GM12878 (cell line): ENCODE data around the gene C1QTNF8. TPM values are rescaled to one million over a fixed set of nuclear protein-coding genes. Genes with fewer than 3 reads are reported as not detected.

Source experiments
- ATAC-seq: fragments of 200-7000 bp; cut with Tn5 transposase; 3 replicates; pipeline ENCODE4 v1.9.1; 2020; ENCODE audit warnings: mild to moderate bottlenecking, moderate library complexity
- BruUV-seq: library from RNA; stranded (reverse); fragments of 400-500 nt; replicated peaks from 2 replicates; lab custom pipeline; 2021; lab: Mats Ljungman, UMichigan
- CTCF ChIA-PET: fragments of 300-600 bp; sonication (Branson Sonifier 250); formaldehyde crosslinking; extraction: SDS; loops from one replicate; lab custom pipeline; 2021; ENCODE audit warnings: inconsistent platforms; lab: Yijun Ruan, JAX
- POLR2A ChIA-PET: fragments of 350-600 bp; formaldehyde crosslinking; extraction: SDS; loops from one replicate; lab custom pipeline; 2021; ENCODE audit warnings: inconsistent platforms; lab: Charles Lee
- RAD21 ChIA-PET: fragments of 300-600 bp; sonication (Branson Sonifier 250); formaldehyde crosslinking; loops from one replicate; lab custom pipeline; 2023; ENCODE audit warnings: antibody characterized with exemption; ENCODE audit not compliant: unreplicated experiment; lab: Charles Lee
- SMC1A ChIA-PET: fragments of 300-600 bp; sonication (Branson Sonifier 250); formaldehyde crosslinking; loops from one replicate; lab custom pipeline; 2023; ENCODE audit not compliant: unreplicated experiment, uncharacterized antibody; lab: Charles Lee
- DNase-seq: peaks from one replicate; pipeline ENCODE4 v3.0.0-alpha.2; 2011; ENCODE audit warnings: low read depth, low spot score
- FAIRE-seq: peaks from 3 replicates; lab custom pipeline; 2011; peaks lifted over from hg19 to GRCh38; lab: Jason Lieb, UNC
- H2AFZ ChIP-seq: 2 replicates; pipeline ENCODE4 v1.6.0; 2011; ENCODE audit warnings: low read depth, low read length, control low read depth; ENCODE audit not compliant: control insufficient read depth
- H3K27ac ChIP-seq: 2 replicates; pipeline ENCODE4 v1.5.1; 2011; ENCODE audit warnings: control low read depth; ENCODE audit not compliant: control insufficient read depth, insufficient read depth
- H3K27me3 ChIP-seq, 2 experiments: replicated peaks in 1 of 2; 2 replicates each; pipeline versions ENCODE4 v1.6.0 to v1.6.1; 2011; ENCODE audit warnings: low read length in 1 of 2; ENCODE audit not compliant: control insufficient read depth in 2 of 2, insufficient read depth in 2 of 2
- H3K36me3 ChIP-seq, 2 experiments: 2 replicates each; pipeline ENCODE4 v1.5.1; 2011; ENCODE audit warnings: low read length in 1 of 2; ENCODE audit not compliant: control insufficient read depth in 2 of 2, insufficient read depth in 2 of 2
- H3K4me1 ChIP-seq: 2 replicates; pipeline ENCODE4 v1.6.1; 2011; ENCODE audit warnings: mild to moderate bottlenecking, low read length, moderate library complexity, mixed read lengths; ENCODE audit not compliant: control insufficient read depth, insufficient read depth
- H3K4me2 ChIP-seq: 2 replicates; pipeline ENCODE4 v1.6.0; 2011; ENCODE audit warnings: control low read depth; ENCODE audit not compliant: control insufficient read depth, insufficient read depth
- H3K4me3 ChIP-seq: fragments of 200-600 bp; sonication (generic); 2 replicates; pipeline ENCODE4 v1.5.1; 2016
- H3K79me2 ChIP-seq: 2 replicates; pipeline ENCODE4 v1.6.0; 2011; ENCODE audit warnings: low read length; ENCODE audit not compliant: control insufficient read depth, insufficient read depth
- H3K9ac ChIP-seq: 2 replicates; pipeline ENCODE4 v1.8.0; 2011; ENCODE audit warnings: low read length, control low read depth, mixed read lengths; ENCODE audit not compliant: control insufficient read depth, insufficient read depth
- H3K9me3 ChIP-seq: replicated peaks from 3 replicates; pipeline ENCODE4 v1.5.1; 2011; ENCODE audit warnings: mild to moderate bottlenecking, low read length; ENCODE audit not compliant: control insufficient read depth, insufficient read depth
- H4K20me1 ChIP-seq: 2 replicates; pipeline ENCODE4 v1.6.0; 2011; ENCODE audit not compliant: control insufficient read depth, insufficient read depth
- ASH2L ChIP-seq: fragments of 300-600, 200-600 bp; sonication (generic); IDR thresholded peaks from 2 replicates; pipeline ENCODE4 v1.6.1; 2017; ENCODE audit warnings: low read depth, mild to moderate bottlenecking, borderline replicate concordance
- EZH2 ChIP-seq: IDR thresholded peaks from 2 replicates; pipeline ENCODE4 v1.6.1; 2012; ENCODE audit warnings: low read depth, mild to moderate bottlenecking, control low read depth, inconsistent platforms, low read length, borderline replicate concordance; ENCODE audit not compliant: control insufficient read depth
- GATAD2B ChIP-seq: fragments of 450-650 bp; conservative IDR thresholded peaks from 2 replicates; pipeline ENCODE4 v1.6.1; 2017; ENCODE audit warnings: low read depth, mild to moderate bottlenecking, moderate library complexity
- POU2F2 ChIP-seq: IDR thresholded peaks from 3 replicates; pipeline ENCODE4 v1.6.1; 2011; ENCODE audit warnings: low read depth, mild to moderate bottlenecking, low read length, borderline replicate concordance
- SREBF1 ChIP-seq: IDR thresholded peaks from 2 replicates; pipeline ENCODE4 v1.6.1; 2012; ENCODE audit warnings: mild to moderate bottlenecking, low read length
- WGBS: methylation state at CpG from one replicate; pipeline ENCODE4 v1.1.6; 2016; ENCODE audit warnings: low lambda C conversion rate; ENCODE audit not compliant: insufficient replicate concordance, insufficient coverage; ENCODE audit errors: missing lambda C conversion rate; 5-methylcytosine and 5-hydroxymethylcytosine counted together
- in situ Hi-C: fragments of 300-500 bp; cut with MboI; formaldehyde crosslinking; loops from 9 replicates; pipeline ENCODE4 v1.14.3; 2018; ENCODE audit warnings: mixed read lengths
- intact Hi-C: fragments of 100-400 bp; cut with micrococcal nuclease; formaldehyde crosslinking; loops from one replicate; pipeline ENCODE4 v1.14.2; 2022; ENCODE audit not compliant: unreplicated experiment
- polyA plus RNA-seq, 11 experiments: library from polyadenylated mRNA; depleted of rRNA in 4 of 11; unstranded in 6 of 11; stranded (reverse) in 5 of 11; fragments of >200 nt; fragmentation: Nextera tagmentation in 4 of 11; fragmentation: Illumina TruSeq in 1 of 11; extraction: Ambion mirVana in 4 of 11; extraction: Trizol in 1 of 11; gene quantifications; 1 replicate in 1 of 11; 2 replicates in 10 of 11; pipeline versions ENCODE4 v1.2.1 to v1.2.3, GENCODE V29; 2011 to 2016; ENCODE audit warnings: inconsistent platforms in 2 of 11, missing spikeins in 2 of 11, low read depth in 1 of 11
- total RNA-seq, 4 experiments: library from RNA; depleted of rRNA in 3 of 4; stranded (reverse); fragments of >200 nt in 3 of 4; fragmentation: Illumina TruSeq in 1 of 4; extraction: Trizol in 1 of 4; gene quantifications; 2 replicates each; pipeline versions ENCODE4 v1.2.1 to v1.2.3, GENCODE V29; 2013 to 2021
- TF ChIP-seq, protein P1 (sequence below): fragments of 450-650 bp; IDR thresholded peaks from 2 replicates; pipeline ENCODE4 v1.6.1; 2017; ENCODE audit warnings: borderline replicate concordance
- TF ChIP-seq, protein P2 (sequence below): fragments of 450-650 bp; IDR thresholded peaks from 2 replicates; pipeline ENCODE4 v1.6.1; 2017; ENCODE audit warnings: mild to moderate bottlenecking, low read depth, inconsistent platforms; ENCODE audit not compliant: poor library complexity, severe bottlenecking

The C1QTNF8 gene
- total and polyA plus RNA-seq, 10 of the 15 experiments (the other 5 are each of a cell fraction or from before 2014, with no cell fraction given): not detected

DNA sequence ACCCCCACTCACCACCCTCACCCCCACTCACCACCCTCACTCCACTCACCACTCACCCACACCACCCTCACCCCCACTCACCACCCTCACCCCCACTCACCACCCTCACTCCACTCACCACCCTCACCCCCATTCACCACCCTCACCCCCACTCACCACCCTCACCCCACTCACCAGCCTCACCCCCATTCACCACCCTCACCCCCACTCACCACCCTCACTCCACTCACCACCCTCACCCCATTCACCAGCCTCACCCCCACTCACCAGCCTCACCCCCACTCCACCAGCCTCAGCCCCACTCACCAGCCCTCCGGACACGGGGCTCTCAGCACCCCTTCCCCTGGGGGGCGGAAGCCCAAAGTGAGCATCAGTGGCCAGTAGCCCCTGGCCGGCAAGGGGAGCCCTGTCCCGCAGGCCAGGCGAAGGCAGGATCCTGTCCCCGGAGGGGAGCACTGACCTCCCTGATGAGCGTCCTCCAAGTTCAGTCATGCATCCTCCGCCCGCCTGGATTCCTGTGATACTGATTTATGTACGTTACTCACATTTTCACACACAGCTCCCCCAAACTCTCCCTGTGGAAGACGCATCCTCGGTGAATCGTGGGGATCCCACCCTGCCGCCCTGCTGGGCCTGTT is 18.0 kb upstream of the C1QTNF8 start (continued):
- no peak for TF ChIP-seq SREBF1

DNA sequence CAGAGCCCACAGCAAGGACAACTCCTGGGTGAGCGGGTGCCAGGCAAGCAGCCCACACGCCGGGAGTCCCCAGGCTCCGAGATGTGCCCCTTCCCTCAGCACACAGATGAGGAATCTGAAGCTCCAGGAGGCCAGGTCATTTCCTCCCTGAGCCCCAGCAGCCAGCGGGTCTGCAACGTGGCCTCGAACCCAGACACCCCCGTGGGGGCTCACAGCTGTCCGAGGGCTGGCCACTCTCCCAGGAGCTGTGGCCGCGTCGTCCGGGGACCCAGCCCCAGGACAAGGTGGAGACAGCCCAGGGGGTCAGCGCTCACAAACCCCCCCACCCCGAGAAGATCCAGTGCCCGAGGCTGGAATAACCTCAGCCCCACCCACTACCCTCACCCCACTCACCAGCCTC is 17.4 kb upstream of the C1QTNF8 start:
- Histone ChIP-seq H3K36me3 (no peaks in the 10 kb centered on the region), H4K20me1 (no peaks in the 10 kb centered on the region), H2AFZ (no peak overlapping the region), H3K27ac (no peak overlapping the region), H3K4me3 (no peak overlapping the region), H3K4me1 (no peaks in the 10 kb centered on the region), H3K27me3 (no peaks in the 10 kb centered on the region), H3K9ac (no peak overlapping the region), H3K79me2 (no peaks in the 10 kb centered on the region), H3K4me2 (no peak overlapping the region), H3K9me3 (no peaks in the 10 kb centered on the region)
- no peak for ATAC-seq
- ChIA-PET RAD21 (no interaction called here), CTCF (no interaction called here), SMC1A (no interaction called here), POLR2A (no interaction called here)
- in situ Hi-C loops: no loop called here
- no peak for FAIRE-seq
- no TSS peak for BruUV-seq
- TF ChIP-seq, protein P1, sequence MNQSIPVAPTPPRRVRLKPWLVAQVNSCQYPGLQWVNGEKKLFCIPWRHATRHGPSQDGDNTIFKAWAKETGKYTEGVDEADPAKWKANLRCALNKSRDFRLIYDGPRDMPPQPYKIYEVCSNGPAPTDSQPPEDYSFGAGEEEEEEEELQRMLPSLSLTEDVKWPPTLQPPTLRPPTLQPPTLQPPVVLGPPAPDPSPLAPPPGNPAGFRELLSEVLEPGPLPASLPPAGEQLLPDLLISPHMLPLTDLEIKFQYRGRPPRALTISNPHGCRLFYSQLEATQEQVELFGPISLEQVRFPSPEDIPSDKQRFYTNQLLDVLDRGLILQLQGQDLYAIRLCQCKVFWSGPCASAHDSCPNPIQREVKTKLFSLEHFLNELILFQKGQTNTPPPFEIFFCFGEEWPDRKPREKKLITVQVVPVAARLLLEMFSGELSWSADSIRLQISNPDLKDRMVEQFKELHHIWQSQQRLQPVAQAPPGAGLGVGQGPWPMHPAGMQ: no peak
- TF ChIP-seq EZH2 (no peak), ASH2L (no peak), GATAD2B (no peak), POU2F2 (no peak)
- TF ChIP-seq, protein P2, sequence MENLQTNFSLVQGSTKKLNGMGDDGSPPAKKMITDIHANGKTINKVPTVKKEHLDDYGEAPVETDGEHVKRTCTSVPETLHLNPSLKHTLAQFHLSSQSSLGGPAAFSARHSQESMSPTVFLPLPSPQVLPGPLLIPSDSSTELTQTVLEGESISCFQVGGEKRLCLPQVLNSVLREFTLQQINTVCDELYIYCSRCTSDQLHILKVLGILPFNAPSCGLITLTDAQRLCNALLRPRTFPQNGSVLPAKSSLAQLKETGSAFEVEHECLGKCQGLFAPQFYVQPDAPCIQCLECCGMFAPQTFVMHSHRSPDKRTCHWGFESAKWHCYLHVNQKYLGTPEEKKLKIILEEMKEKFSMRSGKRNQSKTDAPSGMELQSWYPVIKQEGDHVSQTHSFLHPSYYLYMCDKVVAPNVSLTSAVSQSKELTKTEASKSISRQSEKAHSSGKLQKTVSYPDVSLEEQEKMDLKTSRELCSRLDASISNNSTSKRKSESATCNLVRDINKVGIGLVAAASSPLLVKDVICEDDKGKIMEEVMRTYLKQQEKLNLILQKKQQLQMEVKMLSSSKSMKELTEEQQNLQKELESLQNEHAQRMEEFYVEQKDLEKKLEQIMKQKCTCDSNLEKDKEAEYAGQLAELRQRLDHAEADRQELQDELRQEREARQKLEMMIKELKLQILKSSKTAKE: no peak
- DNase-seq: no peak
- intact Hi-C loops: no loop called here
- WGBS: 13% methylated on average over 9 of the region's 16 CpGs
